ENCODE measurements around the gene ADAMTS2.

The ADAMTS2 gene

DNA sequence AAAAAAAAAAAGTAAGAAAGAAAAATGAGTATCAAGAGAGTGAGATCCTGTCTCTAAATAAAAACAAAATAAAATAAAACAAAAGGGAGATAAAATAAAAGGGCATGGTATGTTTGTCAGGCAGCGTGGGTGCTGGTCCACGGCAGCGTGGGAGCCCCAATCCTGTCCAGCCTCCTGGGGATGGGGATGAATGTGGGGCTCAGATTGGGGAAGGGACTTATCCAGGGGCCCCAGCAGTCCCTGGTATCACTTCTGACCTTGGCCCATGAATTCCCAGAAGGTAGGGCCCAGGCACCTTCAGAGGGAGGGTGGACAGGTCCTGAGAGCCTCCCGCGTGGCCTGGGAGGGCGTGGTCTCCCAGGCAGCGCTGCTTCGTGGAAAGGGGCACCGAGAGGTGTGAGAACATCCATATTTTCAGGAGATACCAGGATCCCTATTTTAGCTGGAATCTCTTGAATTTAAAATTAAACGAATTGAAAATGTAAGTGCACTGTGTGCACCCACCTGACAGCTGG is 213.9 kb downstream of the ADAMTS2 start:
- no peak for DNase-seq

DNA sequence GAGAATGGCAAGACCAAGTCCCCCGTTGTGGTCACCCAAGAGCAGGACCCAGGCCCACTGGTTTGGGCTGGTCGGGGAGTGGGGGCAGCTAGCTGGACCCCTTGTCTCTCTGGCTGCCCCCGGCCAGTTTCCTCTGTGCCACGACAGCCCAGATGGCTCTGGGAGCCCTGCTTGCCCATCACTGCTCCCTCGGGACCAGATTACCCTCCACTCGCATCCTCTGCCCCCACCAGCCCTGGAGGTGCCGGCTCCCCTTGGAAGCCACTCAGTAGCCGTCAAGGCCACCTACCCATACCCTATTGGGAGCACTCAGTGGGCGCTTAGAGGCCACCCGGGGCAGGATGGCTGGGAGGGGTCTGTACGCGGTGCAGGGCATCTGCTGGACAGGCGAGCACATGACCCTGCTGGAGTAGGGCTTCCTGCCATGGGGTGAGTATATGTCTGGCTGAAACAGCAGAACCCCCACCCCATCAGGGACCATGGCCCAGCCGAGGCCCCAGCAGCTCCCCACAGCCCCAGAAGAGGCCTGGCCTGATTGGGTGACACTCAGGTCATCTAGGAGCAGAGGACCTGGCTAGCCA is 215.1 kb downstream of the ADAMTS2 start:
- no peak for DNase-seq

DNA sequence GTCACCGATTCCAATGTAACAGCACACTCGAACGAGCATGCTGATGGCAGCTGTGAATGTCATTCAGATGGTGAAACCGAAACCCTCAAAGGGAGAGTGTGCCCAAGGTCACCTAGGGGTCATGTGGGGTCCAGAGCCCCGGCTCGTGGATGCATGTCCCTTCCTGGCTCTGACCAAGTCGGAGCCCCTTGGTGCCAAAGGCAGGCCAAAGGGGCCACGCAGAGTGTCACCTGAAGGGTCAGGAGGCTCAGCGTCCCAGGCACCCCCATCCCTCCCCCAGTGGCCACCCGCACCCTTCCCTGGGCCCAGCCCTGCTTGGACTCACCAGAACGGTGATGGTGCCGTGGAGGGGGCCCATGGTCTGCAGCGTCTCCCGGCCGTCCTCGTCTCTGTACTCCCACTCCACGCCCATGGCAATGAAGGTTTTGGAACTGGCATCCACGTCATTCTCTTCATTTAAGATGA is 215.6 kb downstream of the ADAMTS2 start:
- no peak for DNase-seq

DNA sequence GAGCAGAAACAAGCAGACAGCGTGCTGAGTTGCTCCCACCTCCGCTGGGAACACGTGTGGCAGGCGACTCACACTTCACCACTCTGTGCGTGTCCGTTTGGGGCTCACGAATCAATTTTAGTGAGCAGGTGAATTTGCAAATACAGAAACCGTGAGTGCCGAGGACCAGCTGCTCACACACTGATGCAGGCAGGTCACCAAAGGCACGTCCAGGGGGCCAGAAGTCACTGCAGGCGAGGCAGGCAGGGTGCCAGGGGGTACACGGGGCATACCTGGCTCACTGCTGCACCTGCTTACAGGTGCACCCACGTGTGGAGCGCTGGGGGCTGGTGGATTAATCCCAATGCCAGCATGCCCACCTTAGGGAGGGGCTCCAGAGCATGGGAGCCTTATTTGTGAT is 216.3 kb downstream of the ADAMTS2 start:
- no peak for DNase-seq

DNA sequence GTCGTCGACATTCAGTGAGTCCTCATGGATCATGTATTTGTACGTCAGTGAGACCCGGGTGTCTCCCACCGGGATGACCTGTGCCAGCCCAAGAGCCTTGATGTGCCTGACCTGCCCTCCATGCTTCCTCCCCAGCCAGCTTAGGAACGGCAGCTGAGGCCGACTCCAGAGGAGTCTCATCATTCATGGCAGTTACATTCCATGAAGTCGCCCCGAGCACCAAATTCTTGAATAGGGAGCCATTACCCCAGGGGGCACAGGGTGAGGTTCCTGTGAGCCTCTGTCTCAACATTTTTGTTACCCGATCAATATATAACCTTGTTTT is 217.3 kb downstream of the ADAMTS2 start:
- DNase-seq = no peak

DNA sequence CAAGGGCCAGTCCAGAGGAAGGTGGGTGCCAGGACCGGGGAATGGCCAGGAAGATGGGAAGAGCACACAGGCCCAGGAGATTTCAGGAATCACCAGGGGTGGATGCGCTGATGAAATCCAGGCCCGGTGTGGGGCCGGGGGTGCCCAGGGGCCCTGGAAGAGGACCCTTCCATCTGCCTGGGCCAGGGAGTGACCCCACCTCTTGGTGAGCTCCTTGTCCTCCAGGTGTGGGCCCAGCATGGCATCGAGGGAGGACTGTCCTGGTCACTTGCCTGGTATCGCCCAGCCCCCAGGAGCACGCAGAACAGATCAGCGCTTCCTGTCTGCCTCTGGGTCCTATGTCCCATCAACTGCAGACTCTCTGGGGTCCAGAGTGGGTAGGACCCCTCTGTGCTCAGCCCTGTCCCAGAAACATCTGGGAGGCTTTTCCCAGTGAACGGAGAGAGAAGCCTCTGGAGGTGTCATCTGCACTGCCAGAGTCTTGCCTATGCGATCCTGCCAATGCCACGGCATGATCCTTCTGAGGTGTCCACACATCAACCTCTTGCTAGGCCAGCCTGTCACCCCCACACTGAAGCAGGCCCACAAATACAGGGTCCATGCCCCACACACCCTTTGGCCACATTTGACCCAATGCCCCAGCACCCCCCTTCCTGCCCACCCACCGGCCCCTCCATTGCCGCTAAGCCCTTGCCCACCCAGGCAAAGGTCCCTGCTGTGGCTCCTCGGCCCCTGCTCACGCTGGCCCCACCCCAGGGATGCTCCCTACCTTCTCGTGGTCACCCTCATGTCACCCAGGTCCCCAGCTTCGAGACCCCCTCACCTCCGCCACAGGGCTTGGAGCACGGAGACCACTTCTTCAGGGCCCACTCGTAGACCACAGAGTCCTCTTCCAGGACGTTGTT is 217.9 kb downstream of the ADAMTS2 start:
- DNase-seq = no peak

DNA sequence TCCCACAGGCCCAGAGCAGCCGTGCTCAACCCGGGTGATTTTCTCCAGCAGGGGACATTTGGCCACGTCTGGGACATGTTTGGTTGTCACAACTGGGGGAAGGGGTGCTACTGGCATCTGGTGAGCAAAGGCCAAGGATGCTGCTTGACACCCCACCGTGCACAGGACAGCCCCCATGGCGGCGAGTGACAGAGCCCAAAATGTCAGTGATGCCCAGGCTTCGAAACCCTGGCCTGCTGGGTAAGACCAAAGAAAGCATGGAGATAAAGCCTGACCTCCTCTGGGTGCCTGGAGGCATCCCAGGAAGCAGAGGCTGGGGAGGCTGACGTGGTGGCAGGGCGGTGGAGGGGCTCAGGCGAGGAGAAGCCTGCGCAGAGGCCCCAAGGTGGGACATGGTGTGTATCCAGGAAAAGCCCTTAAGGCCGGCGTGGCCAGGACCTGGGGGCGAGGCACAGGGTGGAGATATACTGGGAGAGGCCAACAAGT is 218.7 kb downstream of the ADAMTS2 start:
- no peak for DNase-seq

DNA sequence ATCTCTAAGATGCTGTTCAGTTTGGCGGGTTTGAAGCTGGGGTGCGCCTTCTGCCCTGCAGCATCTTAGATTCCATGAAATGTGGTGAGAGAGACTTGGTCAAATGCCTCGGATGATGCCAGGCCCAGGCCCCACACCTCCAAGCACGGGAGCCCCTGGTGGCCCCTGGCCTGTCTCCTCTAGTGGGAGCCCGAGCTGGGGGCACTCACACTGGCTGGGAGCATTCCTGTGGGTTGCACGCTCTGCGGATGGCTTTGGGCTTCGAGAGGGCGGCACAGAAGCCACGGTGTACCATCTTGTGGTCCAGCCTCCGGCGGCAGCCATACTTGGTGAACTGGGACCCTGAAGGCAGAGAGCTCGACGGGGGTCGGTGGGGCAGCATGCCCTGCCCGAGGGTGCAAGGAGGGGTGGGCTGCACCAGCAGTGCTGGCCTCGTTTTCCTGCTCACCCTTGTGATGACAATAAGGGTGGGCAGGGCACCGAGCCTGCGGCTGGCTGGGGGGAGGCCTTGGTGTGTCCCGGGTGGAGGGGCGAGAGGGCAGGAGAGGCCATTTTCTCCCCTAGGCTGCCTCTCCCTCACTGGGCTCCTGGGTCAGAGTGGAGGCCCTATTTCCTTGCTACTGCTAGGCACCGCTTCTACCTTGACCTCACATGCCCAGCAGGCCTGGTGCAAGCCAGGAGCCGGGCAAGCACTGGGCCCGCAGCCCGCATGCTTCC is 219.3 kb downstream of the ADAMTS2 start:
- no peak for DNase-seq

DNA sequence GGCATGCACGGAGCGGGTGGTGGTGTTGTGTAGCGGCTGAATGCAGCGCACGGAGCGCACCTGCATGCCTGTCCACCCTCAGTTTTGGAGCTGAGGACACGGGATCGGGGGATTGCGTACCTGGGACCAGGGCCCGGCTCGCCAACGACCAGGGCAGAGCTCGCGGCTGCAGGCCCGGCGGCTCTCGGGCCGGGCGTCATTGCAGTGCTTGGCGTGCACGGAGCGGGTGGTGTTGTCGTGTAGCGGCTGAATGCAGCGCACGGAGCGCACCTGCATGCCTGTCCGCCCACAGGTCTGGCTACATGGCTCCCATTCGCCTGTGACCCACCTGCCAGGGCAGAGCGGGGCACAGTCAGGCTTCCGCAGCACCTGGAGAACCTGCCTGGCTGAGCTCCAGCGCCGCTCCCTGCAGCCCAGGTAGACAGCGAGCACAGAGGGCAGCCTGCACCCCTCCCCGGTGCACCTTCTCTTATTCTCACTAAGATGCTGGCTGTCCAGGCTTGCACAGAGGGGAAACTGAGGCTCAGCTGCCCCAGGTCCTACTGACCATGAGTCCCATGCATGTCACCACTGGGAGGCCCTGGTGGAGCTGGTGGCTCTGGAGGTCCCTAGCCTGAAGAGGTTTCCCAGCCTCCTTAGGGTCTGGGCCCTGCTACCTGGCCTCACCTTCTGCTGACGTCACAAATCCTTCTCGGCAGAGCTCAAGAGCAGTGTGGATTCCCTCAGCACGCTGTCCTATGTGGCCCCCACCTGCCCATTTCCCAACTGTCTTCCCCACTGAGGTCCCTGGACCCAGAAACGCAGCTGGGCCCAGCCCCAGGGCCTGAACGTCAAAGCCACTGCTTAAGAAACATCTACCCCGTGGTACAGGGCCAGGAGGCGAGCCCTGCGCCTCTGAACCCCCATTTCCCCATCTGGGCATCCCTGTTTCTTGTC is 220.1 kb downstream of the ADAMTS2 start:
- no peak for DNase-seq

DNA sequence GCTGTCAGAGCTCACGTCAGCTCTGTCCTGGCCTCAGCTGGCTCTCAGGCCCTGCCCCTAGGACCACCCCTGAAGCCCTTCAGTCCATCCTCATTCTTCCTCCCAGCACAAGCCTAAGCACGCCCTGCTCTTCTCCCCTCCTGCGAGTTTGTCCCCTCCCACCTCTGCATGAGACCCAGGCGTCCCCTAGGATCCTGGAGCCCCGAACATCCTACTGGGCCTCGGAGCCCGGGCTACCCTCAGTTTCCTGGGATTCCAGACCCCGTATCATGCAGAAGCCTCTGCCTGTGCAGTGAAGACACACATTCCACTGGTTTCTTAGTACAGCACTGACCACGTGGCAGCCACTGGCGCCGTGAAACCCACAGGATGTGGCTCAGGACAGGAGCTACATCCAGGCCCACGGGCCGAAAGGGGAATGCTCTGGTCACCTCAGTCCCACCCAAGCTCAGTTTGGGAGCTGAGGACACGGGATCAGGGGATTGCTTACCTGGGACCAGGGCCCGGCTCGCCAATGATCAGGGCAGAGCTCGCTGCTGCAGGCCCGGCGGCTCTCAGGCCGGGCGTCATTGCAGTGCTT is 220.9 kb downstream of the ADAMTS2 start:
- no peak for DNase-seq

DNA sequence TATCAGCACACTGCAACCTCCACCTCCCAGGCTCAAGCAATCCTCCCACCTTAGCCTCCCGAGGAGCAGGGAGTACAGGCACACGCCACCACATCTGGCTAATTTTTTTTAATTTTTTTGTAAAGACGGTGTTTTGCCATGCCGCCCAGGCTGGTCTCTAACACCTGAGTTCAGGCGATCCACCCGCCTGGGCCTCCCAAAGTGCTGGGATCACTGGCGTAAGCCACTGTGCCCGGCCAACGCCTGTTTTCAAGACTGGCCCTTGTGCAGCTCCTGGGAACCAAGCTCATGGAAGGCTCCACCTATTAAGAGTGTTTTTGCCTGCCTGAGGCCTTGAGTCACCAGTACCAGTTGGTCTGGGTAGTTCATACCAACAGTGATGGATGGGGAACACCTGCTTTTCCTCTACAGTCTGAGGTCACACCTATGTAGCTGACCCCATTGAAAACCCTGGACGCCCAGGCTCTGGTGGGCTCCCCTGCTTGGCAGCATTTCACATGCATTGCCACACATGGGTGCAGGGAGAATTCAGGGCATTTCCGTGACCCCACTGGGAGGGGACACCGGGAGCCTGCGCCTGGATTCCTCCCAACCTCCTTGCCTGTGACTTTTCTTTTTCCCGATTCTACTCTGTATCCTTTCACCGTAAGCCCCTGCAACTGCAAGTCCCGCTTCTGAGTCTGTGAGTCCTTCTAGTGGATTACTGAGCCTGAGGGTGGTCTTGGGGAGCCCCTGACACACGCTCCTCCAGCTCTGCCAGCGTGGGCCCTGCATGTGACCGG is 221.6 kb downstream of the ADAMTS2 start:
- DNase-seq = no peak

DNA sequence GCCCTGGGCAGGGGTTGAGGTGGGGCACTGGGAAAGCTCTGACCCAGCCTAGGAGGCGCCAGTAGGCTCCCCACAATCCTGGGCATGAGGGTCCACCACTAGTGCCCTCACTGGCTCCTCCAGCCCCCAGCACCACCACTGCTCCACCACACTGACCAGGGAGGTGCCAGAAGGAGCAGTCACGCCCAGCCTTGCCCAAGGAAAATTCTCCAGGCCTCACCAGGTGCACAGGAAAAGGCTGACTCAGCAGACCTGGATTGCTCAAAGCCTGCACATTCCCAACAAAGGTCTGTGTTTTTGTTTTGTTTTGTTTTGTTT is 222.2 kb downstream of the ADAMTS2 start:
- DNase-seq = no peak

DNA sequence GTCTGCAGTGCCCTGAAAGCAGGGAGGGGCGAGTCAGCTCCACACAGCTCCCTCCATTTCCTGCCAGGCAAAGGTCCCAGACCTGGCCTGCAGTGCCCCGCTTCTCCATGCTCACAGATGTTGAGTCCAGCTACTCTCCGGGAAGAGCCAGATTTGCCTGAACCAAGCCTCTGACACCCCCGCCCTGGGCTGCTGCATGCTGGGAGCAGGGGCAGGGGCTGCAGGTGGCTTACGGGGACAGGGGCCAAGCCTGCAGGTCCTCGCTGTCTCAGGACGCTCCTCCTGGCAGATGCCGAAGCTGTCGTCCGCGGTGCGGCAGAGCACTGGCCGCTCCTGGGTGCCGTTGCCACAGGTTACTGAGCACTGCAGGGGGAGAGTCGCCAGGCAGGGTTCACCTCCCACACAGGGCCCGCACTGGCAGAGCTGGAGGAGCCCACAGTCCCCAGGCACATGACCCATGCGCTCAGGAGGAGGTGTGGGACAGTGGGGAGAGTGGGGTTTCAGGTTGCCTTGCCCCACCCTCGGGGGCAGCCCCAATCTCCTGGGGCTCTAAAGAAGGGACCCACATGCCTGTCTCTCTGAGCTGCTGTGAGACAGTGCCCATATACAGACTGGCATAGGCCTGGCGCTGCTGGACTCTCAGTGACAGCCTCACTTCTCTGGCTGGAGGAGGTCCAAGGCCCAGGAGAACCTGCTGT is 222.7 kb downstream of the ADAMTS2 start:
- DNase-seq = no peak

DNA sequence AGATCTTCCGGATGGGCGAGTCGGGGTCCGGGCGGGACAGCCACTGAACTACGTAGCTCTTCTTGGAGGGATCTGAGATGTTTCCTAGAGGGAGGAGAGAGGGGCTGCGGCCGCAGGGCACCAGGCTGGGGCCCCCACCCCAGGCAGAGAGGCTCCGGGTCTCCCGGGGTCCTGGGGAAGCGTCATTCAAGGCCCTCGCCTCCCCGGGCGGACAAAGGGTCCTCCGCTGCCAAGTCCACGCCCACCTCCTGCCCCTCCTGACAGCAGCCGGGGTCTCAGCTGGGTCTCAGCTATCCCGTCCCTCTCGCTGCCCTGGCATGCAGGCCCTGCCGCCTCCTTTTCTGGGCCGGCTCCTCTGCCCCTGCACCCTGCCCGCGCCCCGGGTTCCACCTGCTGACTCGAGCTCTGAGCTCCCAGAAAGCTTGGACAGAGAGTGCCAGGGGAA is 223.6 kb downstream of the ADAMTS2 start:
- no peak for DNase-seq

DNA sequence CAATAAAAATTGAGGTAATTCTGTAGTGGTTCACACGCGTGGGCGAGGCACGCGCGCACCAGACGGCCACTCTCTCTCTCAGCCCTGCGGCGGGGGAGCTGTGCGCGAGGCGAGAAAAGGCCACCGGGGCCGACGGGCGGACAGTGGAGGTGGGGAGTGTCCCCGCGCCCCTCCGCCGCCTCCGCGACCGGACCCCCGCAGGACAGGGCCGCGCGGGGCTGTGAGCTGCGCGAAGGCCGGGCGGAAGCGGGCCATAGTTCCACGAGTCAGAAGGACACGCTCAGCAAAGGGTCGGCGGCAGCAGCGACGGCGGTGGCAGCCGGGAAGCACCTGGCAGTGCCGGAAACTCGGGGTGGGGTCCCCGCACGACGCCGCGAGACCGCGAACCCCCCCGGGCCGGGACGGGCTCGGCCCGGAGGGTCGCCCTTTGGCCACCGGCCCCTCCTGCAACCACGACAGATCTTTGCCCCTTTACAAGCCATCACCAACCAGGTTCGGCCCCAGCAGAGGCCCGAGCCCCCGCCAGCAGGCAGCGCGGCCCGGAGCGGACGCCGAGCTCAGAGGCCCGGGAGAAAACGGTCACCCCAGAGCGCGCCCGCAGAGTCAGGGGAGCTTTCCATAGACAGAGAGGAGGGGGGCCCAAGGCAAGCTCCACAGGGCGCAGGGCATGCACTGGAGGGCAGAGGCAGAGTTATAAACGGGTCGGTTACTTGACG is 224.2 kb downstream of the ADAMTS2 start:
- DNase-seq = no peak

DNA sequence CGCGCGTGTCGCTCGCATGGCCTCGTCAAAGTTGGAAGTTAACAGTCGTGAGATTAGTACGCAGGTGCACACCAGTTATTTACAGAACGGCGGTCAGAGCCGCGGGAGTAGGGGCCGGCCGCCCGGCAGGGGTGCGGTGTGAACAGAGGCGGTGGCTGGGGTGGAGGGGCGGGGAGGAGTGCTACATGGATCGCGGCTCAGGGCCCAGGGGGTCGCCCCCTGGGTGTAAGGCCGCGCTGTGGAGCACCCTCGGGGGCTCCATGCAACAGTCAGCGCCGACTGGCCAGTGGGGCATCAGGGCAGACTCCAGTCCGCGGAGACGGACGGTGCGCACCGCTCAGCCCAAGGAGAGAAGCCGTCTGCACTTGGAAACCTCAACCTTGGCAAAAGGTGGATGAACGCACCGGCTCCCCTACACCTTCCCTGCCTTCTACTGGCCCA is 224.8 kb downstream of the ADAMTS2 start:
- DNase-seq = no peak

DNA sequence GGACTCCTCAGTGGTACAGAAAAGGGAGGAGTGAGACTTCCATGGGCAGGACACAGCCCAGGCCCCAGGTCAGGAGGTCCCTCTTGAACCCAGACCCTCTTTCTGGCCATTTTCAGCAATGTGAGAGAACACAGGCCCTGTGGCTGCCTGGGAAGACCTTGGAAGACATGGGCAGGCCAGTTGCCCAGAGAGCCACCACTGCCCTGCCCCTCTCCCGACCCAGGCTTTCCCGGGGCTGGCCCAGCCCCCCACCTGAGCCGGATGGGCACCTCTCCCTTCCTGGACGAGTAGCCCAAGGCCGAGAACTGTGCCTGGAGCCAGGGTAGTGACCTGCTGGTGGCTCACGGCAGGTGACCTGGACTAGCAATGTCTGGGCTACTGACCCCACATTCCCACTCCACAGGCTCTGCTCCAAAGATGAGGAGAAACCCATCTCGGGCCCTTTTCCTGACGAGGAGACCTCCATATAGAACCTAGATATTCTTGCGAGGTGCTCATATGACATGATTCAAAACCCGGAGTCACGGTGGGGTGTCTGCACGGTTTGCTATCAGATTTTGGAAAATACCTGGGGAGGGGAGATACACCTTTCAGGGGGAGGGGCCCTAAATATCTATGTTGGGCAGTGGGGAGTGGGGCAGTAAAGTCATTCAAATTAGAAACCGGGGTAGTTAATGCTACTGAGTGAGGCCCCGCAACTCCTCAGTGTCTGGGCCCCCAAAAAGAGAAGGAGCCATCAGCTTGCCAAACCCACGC is 225.7 kb downstream of the ADAMTS2 start:
- no peak for DNase-seq

DNA sequence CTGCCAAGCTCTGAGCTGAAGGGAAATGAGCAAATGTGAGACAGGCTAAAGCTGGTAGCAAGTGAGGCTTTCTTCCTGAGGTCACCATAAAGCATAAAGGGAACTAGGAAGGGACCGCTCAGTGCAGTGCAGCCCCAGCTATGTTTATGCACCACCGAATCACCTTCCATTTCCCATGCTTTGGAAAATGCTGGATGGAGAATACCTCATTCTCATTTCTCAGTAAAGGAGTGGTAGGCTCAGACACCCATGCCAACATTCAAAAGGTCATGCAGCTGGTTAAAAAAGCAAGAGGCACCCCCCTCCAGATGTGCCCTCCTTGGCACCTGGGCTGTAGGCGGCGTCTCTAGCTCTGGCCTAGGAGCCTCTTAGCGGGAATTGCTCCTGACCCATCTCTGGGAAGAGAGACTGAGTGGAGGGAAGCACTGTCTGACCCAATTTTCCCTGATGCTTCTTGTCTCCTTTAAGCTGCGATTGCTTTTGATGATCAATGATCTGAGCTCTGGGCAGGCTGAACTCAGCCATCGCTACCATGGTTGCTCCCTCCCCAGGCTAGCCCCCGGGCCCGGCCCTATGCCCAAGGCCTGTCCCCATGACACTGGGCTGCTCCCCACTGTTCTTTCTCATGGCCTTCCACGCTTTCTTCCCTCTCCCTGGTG is 226.4 kb downstream of the ADAMTS2 start:
- DNase-seq = no peak

DNA sequence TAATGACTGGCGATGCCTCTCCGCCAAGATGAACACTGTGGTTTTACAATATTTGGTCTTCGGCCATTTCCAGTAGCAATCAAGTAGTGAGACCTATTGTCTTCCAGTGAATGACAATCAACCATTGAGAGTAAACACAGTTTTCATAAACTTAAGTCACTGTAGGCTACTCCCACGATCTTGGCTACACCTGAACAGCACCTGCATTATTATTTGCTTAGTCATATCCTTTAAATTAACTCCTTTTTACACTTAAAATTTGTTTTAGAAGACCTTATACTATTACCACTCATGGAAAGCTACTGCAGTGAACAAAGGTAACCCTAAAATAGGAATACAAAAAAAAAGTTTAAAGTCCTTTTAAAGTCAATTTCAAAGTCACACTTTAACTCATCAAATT is 226.9 kb downstream of the ADAMTS2 start:
- no peak for DNase-seq
